Upper lobe of left lung (tissue), 6 donors: Measurements from ENCODE around the gene SAMD9. TPM values are rescaled to one million over a fixed set of nuclear protein-coding genes. Genes with fewer than 3 reads are reported as not detected.

Experiments
- ATAC-seq, 2 donors: fragments of 200-7000 bp; cut with Tn5 transposase; one replicate each; pipeline ENCODE4 v1.9.1; 2022; ENCODE audit warnings: mild to moderate bottlenecking in 2 of 2, moderate library complexity in 2 of 2; ENCODE audit not compliant: low FRiP score in 2 of 2
- DNase-seq, 2 donors: peaks; one replicate each; pipeline ENCODE4 v3.0.0-alpha.2; 2019 to 2020
- H3K27ac ChIP-seq, 4 donors: fragments of 200-600 bp; sonication (generic); one replicate each; pipeline ENCODE4 v1.5.1; 2016 to 2019
- H3K27me3 ChIP-seq, 4 donors: fragments of 200-600 bp; sonication (generic); one replicate each; pipeline ENCODE4 v1.5.1; 2017 to 2019
- H3K36me3 ChIP-seq, 4 donors: fragments of 200-600 bp; sonication (generic); one replicate each; pipeline ENCODE4 v1.5.1; 2016 to 2019
- H3K4me1 ChIP-seq, 4 donors: fragments of 200-600 bp; sonication (generic); one replicate each; pipeline ENCODE4 v1.5.1; 2018 to 2019
- H3K4me3 ChIP-seq, 4 donors: fragments of 200-600 bp; sonication (generic); one replicate each; pipeline ENCODE4 v1.5.1; 2017 to 2019; ENCODE audit warnings: mild to moderate bottlenecking in 2 of 4, moderate library complexity in 1 of 4
- H3K9me3 ChIP-seq, 4 donors: fragments of 200-600 bp; sonication (generic); one replicate each; pipeline ENCODE4 v1.5.1; 2018 to 2019
- EP300 ChIP-seq, 4 donors: sonication (generic); formaldehyde crosslinking; IDR thresholded peaks; one replicate each; pipeline ENCODE4 v1.5.1; 2017; ENCODE audit warnings: antibody characterized with exemption in 4 of 4, control low read depth in 2 of 4
- POLR2A ChIP-seq, 4 donors: fragments of 450-650 bp; IDR thresholded peaks; one replicate each; pipeline ENCODE4 v1.5.1; 2016 to 2017; ENCODE audit warnings: antibody characterized with exemption in 4 of 4, mild to moderate bottlenecking in 2 of 4
- POLR2AphosphoS5 ChIP-seq, 2 donors: sonication (generic); formaldehyde crosslinking; IDR thresholded peaks; one replicate each; pipeline ENCODE4 v1.5.1; 2017; ENCODE audit warnings: antibody characterized with exemption in 2 of 2
- WGBS, 2 donors: methylation state at CpG; one replicate each; pipeline ENCODE4 v1.1.5; 2017 to 2018; 5-methylcytosine and 5-hydroxymethylcytosine counted together
- total RNA-seq, 6 donors: library from RNA; depleted of rRNA in 4 of 6; stranded (reverse); fragments of >200 nt in 4 of 6; gene quantifications; one replicate each; pipeline versions ENCODE4 v1.1.0 to v1.2.1, GENCODE V29; 2016 to 2021
- TF ChIP-seq, protein P1 (sequence below), 6 experiments: fragments of 450-650 bp in 4 of 6; fragments of 200-600 bp in 2 of 6; sonication (generic) in 2 of 6; IDR thresholded peaks; one replicate each; pipeline ENCODE4 v1.5.1; 2016 to 2019; ENCODE audit warnings: antibody characterized with exemption in 6 of 6
- donor health status: DM: no; HTN: no; CAD: no; lungs with moderate emphysema.
- donor health status: DM: no; HTN: yes; CAD: no; lungs with severe emphysema.

The SAMD9 gene
- total RNA-seq, 6 donors from 2014 or later = 5.3 to 19.1 (median 11.6) TPM

DNA sequence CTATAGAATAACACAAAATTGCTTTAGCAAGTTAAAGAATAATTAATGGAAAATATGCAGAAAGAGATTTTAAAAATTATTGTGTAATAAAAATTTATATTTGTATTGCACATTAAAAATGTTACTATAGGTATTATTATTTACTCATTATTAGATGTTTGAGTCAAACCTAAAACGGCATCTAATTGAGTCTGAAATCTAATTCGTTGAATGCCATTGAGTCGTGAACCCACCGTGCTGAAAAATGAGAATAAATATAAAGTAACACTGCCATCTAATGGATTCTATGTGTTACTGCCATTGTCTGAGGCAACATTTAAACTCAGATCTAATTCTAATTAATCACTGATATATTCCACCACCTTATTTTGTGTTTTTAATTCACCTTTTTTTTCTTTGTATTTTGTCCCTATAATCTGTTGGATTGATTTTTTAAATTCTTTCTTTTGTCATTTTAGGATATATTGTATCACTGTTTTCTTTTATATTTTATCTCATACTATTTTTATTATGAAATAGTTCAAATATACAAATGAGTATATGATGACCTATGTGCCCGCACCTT lies 62.2 kb downstream of the SAMD9 start:
- DNase-seq = no peak
- peak in 1 of 2 donors; percentile 81 for ATAC-seq

GRCh38 chr7:93054975-93055374 lies 62.8 kb downstream of the SAMD9 start:
- Histone ChIP-seq H3K4me3 (no peak overlapping the region), H3K27ac (no peak overlapping the region), H3K36me3 (no peaks in the 10 kb centered on the region), H3K27me3 (no peaks in the 10 kb centered on the region), H3K9me3 (no peaks in the 10 kb centered on the region), H3K4me1 (peaks cover 0 to 3% (median 0%) of the 10 kb centered on the region in 4 donors)
- no peak for ATAC-seq
- DNase-seq = no peak
- no peak for TF ChIP-seq EP300 (IDR thresholded peaks at IDR 0.05)
- 57 to 68% methylated on average over 3 of the region's 3 CpGs for WGBS, 2 donors

More for the DNA sequence above, 62.2 kb downstream of the SAMD9 start:
- 4 to 7% methylated on average over 5 of the region's 5 CpGs for WGBS, 2 donors
- H3K4me1 ChIP-seq = peaks cover 0 to 3% (median 0%) of the 10 kb centered on the region in 4 donors
- H3K36me3 ChIP-seq = no peaks in the 10 kb centered on the region
- H3K27ac ChIP-seq = no peak overlapping the region
- no peaks in the 10 kb centered on the region for H3K9me3 ChIP-seq
- H3K27me3 ChIP-seq = no peaks in the 10 kb centered on the region
- TF ChIP-seq, protein P1, sequence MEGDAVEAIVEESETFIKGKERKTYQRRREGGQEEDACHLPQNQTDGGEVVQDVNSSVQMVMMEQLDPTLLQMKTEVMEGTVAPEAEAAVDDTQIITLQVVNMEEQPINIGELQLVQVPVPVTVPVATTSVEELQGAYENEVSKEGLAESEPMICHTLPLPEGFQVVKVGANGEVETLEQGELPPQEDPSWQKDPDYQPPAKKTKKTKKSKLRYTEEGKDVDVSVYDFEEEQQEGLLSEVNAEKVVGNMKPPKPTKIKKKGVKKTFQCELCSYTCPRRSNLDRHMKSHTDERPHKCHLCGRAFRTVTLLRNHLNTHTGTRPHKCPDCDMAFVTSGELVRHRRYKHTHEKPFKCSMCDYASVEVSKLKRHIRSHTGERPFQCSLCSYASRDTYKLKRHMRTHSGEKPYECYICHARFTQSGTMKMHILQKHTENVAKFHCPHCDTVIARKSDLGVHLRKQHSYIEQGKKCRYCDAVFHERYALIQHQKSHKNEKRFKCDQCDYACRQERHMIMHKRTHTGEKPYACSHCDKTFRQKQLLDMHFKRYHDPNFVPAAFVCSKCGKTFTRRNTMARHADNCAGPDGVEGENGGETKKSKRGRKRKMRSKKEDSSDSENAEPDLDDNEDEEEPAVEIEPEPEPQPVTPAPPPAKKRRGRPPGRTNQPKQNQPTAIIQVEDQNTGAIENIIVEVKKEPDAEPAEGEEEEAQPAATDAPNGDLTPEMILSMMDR (IDR thresholded peaks at IDR 0.05) = peak; percentile 51 to 81 (median 73)
- TF ChIP-seq EP300 (IDR thresholded peaks at IDR 0.05) = no peak
- no peak overlapping the region for H3K4me3 ChIP-seq

GRCh38 chr7:93053949-93054943 lies 63.5 kb downstream of the SAMD9 start:
- H3K27ac ChIP-seq = no peak overlapping the region
- ATAC-seq (no peak), DNase-seq (no peak)
- H3K4me3 ChIP-seq = no peak overlapping the region
- no peaks in the 10 kb centered on the region for H3K27me3 ChIP-seq
- H3K4me1 ChIP-seq = peaks cover 0 to 3% (median 0%) of the 10 kb centered on the region in 4 donors
- H3K36me3 ChIP-seq = no peaks in the 10 kb centered on the region
- TF ChIP-seq, protein P1 (IDR thresholded peaks at IDR 0.05) = no peak
- TF ChIP-seq POLR2A (IDR thresholded peaks at IDR 0.05) = no peak
- TF ChIP-seq EP300 (IDR thresholded peaks at IDR 0.05) = no peak
- TF ChIP-seq POLR2AphosphoS5 (IDR thresholded peaks at IDR 0.05) = no peak
- no peaks in the 10 kb centered on the region for H3K9me3 ChIP-seq
- 55 to 64% methylated on average over 8 of the region's 8 CpGs for WGBS, 2 donors

- Histone ChIP-seq H3K36me3 (no peaks in the 10 kb centered on the region), H3K27ac (no peak overlapping the region), H3K27me3 (no peaks in the 10 kb centered on the region), H3K4me1 (peaks cover 0 to 3% (median 0%) of the 10 kb centered on the region in 4 donors), H3K4me3 (no peak overlapping the region), H3K9me3 (no peaks in the 10 kb centered on the region)
- WGBS, 2 donors = 49 to 53% methylated on average over 5 of the region's 5 CpGs
- ATAC-seq = no peak
- no peak for DNase-seq
- TF ChIP-seq EP300 (IDR thresholded peaks at IDR 0.05) (no peak), POLR2A (IDR thresholded peaks at IDR 0.05) (no peak), POLR2AphosphoS5 (IDR thresholded peaks at IDR 0.05) (no peak)
- TF ChIP-seq, protein P1 (IDR thresholded peaks at IDR 0.05) = no peak
Observed at GRCh38 chr7:93053209-93053948, 64.4 kb downstream of the SAMD9 start.

DNA sequence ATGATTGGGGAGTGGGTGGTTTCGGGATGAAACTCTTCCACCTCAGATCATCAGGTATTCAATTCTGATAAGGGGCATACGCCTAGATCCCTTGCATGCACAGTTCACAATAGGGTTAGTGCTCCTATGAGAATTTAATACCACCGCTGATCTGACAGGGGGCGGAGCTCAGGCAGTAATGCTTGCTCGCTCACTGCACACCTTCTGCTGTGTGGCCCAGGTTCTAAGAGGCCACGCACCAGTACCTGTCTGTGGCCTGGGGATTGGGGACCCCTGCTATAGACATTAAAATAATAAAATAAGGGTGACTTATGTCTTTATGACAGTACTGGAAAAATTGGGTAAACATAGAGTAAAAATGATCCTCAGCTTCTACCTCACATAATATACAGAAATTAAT lies 66.1 kb downstream of the SAMD9 start:
- ATAC-seq = no peak
- peaks cover 0 to 3% (median 0%) of the 10 kb centered on the region in 4 donors for H3K4me1 ChIP-seq
- WGBS, 2 donors = 82 to 83% methylated on average over 6 of the region's 6 CpGs
- H3K27me3 ChIP-seq = no peaks in the 10 kb centered on the region
- TF ChIP-seq POLR2A (IDR thresholded peaks at IDR 0.05) (no peak), EP300 (IDR thresholded peaks at IDR 0.05) (no peak), POLR2AphosphoS5 (IDR thresholded peaks at IDR 0.05) (no peak)
- TF ChIP-seq, protein P1 (IDR thresholded peaks at IDR 0.05) = no peak
- H3K4me3 ChIP-seq = no peak overlapping the region
- H3K9me3 ChIP-seq = no peaks in the 10 kb centered on the region
- no peak for DNase-seq
- H3K27ac ChIP-seq = no peak overlapping the region
- no peaks in the 10 kb centered on the region for H3K36me3 ChIP-seq
